Activated CD8-positive, alpha-beta T cell treated with anti-CD3 and anti-CD28 coated beads for 36 hours (primary cell): ENCODE measurements around the gene PXDN. TPM values are rescaled to one million over a fixed set of nuclear protein-coding genes. Genes with fewer than 3 reads are reported as not detected.

Source experiments
- ATAC-seq: fragments of 200-7000 bp; cut with Tn5 transposase; one replicate; pipeline ENCODE4 v1.10.0; 2021; ENCODE audit warnings: mild to moderate bottlenecking, moderate library complexity
- CTCF ChIA-PET: fragments of 350-600 bp; sonication (Branson Sonifier 250); formaldehyde crosslinking; loops from one replicate; lab custom pipeline; 2021; ENCODE audit warnings: antibody characterized with exemption; lab: Charles Lee
- POLR2A ChIA-PET: fragments of 350-600 bp; sonication (Branson Sonifier 250); formaldehyde crosslinking; loops from one replicate; lab custom pipeline; 2021; ENCODE audit warnings: antibody characterized with exemption; lab: Charles Lee
- DNase-seq: peaks from one replicate; pipeline ENCODE4 v3.0.0-alpha.2; 2020
- H3K27ac Mint-ChIP-seq: one replicate; pipeline ENCODE4 v1.8.0; 2021; ENCODE audit warnings: mild to moderate bottlenecking, mixed read lengths
- H3K27me3 Mint-ChIP-seq: one replicate; pipeline ENCODE4 v1.8.0; 2021; ENCODE audit warnings: mixed read lengths
- H3K36me3 Mint-ChIP-seq: one replicate; pipeline ENCODE4 v1.8.0; 2021; ENCODE audit warnings: low read depth, mixed read lengths
- H3K4me1 Mint-ChIP-seq: one replicate; pipeline ENCODE4 v1.8.0; 2021; ENCODE audit warnings: low read depth, mixed read lengths
- H3K4me3 Mint-ChIP-seq: one replicate; pipeline ENCODE4 v1.8.0; 2021; ENCODE audit warnings: mild to moderate bottlenecking, moderate library complexity, mixed read lengths
- H3K9me3 Mint-ChIP-seq: one replicate; pipeline ENCODE4 v1.8.0; 2021; ENCODE audit warnings: mixed read lengths
- intact Hi-C: fragments of 100-400 bp; cut with micrococcal nuclease; formaldehyde crosslinking; loops from one replicate; pipeline ENCODE4 v1.10.0; 2022
- total RNA-seq, 2 experiments: library from RNA; stranded (reverse); gene quantifications; one replicate each; pipeline ENCODE4 v1.2.3, GENCODE V29; 2021
- TF ChIP-seq, protein P1 (sequence below): fragments of 200-600 bp; IDR thresholded peaks from one replicate; pipeline ENCODE4 v1.8.0; 2022; ENCODE audit warnings: antibody characterized with exemption, mild to moderate bottlenecking

PXDN gene
- total RNA-seq, 2 experiments from 2014 or later: 0.58 to 0.83 TPM

GRCh38 chr2:1651121-1652033 lies 92.9 kb downstream of the PXDN start:
- H3K4me3 Mint-ChIP-seq: no peak overlapping the region
- POLR2A ChIA-PET: no interaction called here

GRCh38 chr2:1650085-1650872 lies 94.0 kb downstream of the PXDN start:
- DNase-seq: no peak
- intact Hi-C loops: no loop called here
- ChIA-PET POLR2A (no interaction called here), CTCF (no interaction called here)
- no peaks in the 10 kb centered on the region for H3K9me3 Mint-ChIP-seq
- no peaks in the 10 kb centered on the region for H3K36me3 Mint-ChIP-seq
- TF ChIP-seq, protein P1, sequence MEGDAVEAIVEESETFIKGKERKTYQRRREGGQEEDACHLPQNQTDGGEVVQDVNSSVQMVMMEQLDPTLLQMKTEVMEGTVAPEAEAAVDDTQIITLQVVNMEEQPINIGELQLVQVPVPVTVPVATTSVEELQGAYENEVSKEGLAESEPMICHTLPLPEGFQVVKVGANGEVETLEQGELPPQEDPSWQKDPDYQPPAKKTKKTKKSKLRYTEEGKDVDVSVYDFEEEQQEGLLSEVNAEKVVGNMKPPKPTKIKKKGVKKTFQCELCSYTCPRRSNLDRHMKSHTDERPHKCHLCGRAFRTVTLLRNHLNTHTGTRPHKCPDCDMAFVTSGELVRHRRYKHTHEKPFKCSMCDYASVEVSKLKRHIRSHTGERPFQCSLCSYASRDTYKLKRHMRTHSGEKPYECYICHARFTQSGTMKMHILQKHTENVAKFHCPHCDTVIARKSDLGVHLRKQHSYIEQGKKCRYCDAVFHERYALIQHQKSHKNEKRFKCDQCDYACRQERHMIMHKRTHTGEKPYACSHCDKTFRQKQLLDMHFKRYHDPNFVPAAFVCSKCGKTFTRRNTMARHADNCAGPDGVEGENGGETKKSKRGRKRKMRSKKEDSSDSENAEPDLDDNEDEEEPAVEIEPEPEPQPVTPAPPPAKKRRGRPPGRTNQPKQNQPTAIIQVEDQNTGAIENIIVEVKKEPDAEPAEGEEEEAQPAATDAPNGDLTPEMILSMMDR: no peak
- H3K27me3 Mint-ChIP-seq: no peaks in the 10 kb centered on the region
- H3K4me1 Mint-ChIP-seq: no peaks in the 10 kb centered on the region
- no peak for ATAC-seq
- no peak overlapping the region for H3K4me3 Mint-ChIP-seq
- no peak overlapping the region for H3K27ac Mint-ChIP-seq

More at GRCh38 chr2:1651121-1652033, 92.9 kb downstream of the PXDN start:
- intact Hi-C loops: no loop called here
- no peak for DNase-seq
- H3K4me1 Mint-ChIP-seq: no peaks in the 10 kb centered on the region
- H3K36me3 Mint-ChIP-seq: no peaks in the 10 kb centered on the region
- H3K9me3 Mint-ChIP-seq: no peaks in the 10 kb centered on the region
- no peak overlapping the region for H3K27ac Mint-ChIP-seq
- CTCF ChIA-PET: no interaction called here
- no peak for ATAC-seq
- TF ChIP-seq, protein P1: no peak
- no peaks in the 10 kb centered on the region for H3K27me3 Mint-ChIP-seq

GRCh38 chr2:1649103-1650084 lies 94.9 kb downstream of the PXDN start:
- TF ChIP-seq, protein P1: no peak
- ATAC-seq: no peak
- ChIA-PET POLR2A (no interaction called here), CTCF (no interaction called here)
- Mint-ChIP-seq H3K4me1 (no peaks in the 10 kb centered on the region), H3K9me3 (no peaks in the 10 kb centered on the region), H3K27ac (no peak overlapping the region), H3K27me3 (no peaks in the 10 kb centered on the region), H3K4me3 (no peak overlapping the region), H3K36me3 (no peaks in the 10 kb centered on the region)
- intact Hi-C loops: no loop called here
- no peak for DNase-seq

DNA sequence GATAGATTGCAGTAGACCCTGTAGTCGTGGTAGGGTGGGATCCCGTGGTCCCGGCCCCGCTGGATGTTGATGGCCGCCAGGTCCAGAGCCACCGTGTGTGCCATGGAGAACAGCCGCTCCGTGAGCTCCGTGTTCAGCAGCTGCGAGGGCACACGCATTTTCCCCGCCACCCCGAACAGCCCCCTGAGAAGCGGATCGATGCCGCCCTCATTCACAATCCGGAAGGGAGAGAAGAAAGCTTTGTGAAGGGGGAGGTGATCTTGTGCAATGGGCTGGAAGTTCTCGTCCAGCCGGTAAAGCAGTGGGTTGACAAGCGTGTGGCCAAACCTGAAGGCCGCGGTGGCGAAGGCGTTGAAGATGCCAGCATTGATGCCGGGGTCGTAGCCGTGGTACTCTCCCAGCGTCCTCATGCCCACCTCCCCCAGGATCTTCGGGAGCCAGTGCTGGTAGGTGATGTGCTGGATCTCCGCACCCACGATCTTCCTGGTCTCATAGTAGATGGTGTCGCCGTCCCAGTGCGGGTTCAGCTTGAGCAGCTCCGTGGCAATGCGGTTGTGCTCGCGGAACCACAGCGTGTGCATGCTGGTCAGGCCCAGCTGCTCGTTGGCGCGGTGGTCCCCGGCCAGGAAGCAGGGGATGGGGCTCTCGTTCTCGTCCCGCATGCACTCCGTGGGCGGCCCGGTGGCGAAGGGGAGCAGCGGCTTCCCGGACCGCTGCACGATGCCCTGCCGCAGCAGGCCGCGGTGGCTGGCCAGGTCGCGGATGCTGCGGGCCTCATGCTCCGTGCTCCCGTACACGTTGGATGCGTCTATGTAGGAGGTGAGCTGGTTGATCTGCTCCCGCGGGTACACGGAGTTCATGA lies 95.8 kb downstream of the PXDN start:
- Mint-ChIP-seq H3K27me3 (no peaks in the 10 kb centered on the region), H3K36me3 (no peaks in the 10 kb centered on the region), H3K27ac (no peak overlapping the region), H3K4me1 (no peaks in the 10 kb centered on the region), H3K4me3 (no peak overlapping the region), H3K9me3 (no peaks in the 10 kb centered on the region)
- DNase-seq (no peak), ATAC-seq (no peak)
- CTCF ChIA-PET: no interaction called here
- TF ChIP-seq, protein P1: no peak
- POLR2A ChIA-PET: no interaction called here
- intact Hi-C loops: no loop called here
